Heart left ventricle (tissue), 16 donors: ENCODE measurements around the gene TMPRSS4. TPM values are rescaled to one million over a fixed set of nuclear protein-coding genes. Genes with fewer than 3 reads are reported as not detected.
A peak's percentile ranks its signal among the peaks of the same experiment; 100 is the strongest.

Source experiments
- ATAC-seq, 4 donors: fragments of 200-7000 bp; cut with Tn5 transposase; one replicate each; pipeline ENCODE4 v1.9.1; 2020 to 2022; ENCODE audit warnings: moderate library complexity in 4 of 4, mild to moderate bottlenecking in 3 of 4, moderate number of reproducible peaks in 1 of 4
- DNase-seq, 5 donors: peaks; one replicate each; pipeline ENCODE4 v3.0.0-alpha.2; 2020
- H3K27ac ChIP-seq, 12 donors: fragments of 200-600 bp; sonication (generic) in 4 of 12; one replicate each; pipeline versions ENCODE4 v1.5.0 to v1.8.0; 2016 to 2022; ENCODE audit warnings: mild to moderate bottlenecking in 2 of 12
- H3K27me3 ChIP-seq, 9 donors: fragments of 200-600 bp; sonication (generic) in 2 of 9; one replicate each; pipeline versions ENCODE4 v1.5.1 to v1.8.0; 2016 to 2022; ENCODE audit warnings: mild to moderate bottlenecking in 3 of 9
- H3K36me3 ChIP-seq, 9 donors: fragments of 200-600 bp; sonication (generic) in 2 of 9; one replicate each; pipeline versions ENCODE4 v1.5.0 to v1.8.0; 2018 to 2022; ENCODE audit warnings: mild to moderate bottlenecking in 2 of 9
- H3K4me1 ChIP-seq, 12 donors: fragments of 200-600 bp; sonication (generic) in 4 of 12; one replicate each; pipeline versions ENCODE4 v1.5.0 to v1.8.0; 2016 to 2022; ENCODE audit warnings: mild to moderate bottlenecking in 3 of 12
- H3K4me3 ChIP-seq, 12 donors: fragments of 200-600 bp; sonication (generic) in 4 of 12; one replicate each; pipeline versions ENCODE4 v1.5.0 to v1.8.0; 2017 to 2022; ENCODE audit warnings: mild to moderate bottlenecking in 9 of 12, moderate library complexity in 4 of 12
- H3K9me3 ChIP-seq, 12 donors: fragments of 200-600 bp; sonication (generic) in 4 of 12; one replicate each; pipeline versions ENCODE4 v1.5.0 to v1.8.0; 2016 to 2022; ENCODE audit warnings: mild to moderate bottlenecking in 1 of 12
- CTCF ChIP-seq, 12 donors: fragments of 200-600 bp; sonication (generic) in 4 of 12; IDR thresholded peaks; one replicate each; pipeline versions ENCODE4 v1.5.0 to v1.8.0; 2018 to 2022; ENCODE audit warnings: antibody characterized with exemption in 12 of 12, mild to moderate bottlenecking in 5 of 12
- POLR2A ChIP-seq, 2 donors: fragments of 450-650 bp; IDR thresholded peaks; one replicate each; pipeline ENCODE4 v1.6.1; 2017; ENCODE audit warnings: antibody characterized with exemption in 2 of 2, mild to moderate bottlenecking in 2 of 2, moderate library complexity in 2 of 2
- WGBS, 4 donors: extraction: QIAGEN DNeasy Blood & Tissue Kit in 2 of 4; methylation state at CpG; one replicate each; pipeline versions ENCODE4 v1.1.5 to v1.1.7; 2013 to 2018; 5-methylcytosine and 5-hydroxymethylcytosine counted together
- intact Hi-C, 10 donors: fragments of 100-400 bp; cut with DNase I; formaldehyde crosslinking; loops; one replicate each; pipeline versions ENCODE4 v1.11.1 to v1.14.2; 2022
- polyA plus RNA-seq, 2 donors: library from polyadenylated mRNA; stranded (reverse); fragments of 200-250 nt; gene quantifications; one replicate each; pipeline ENCODE4 v1.2.3, GENCODE V29; 2013
- total RNA-seq, 9 donors: library from RNA; depleted of rRNA in 2 of 9; stranded (reverse); fragments of >200 nt in 2 of 9; fragmentation: NEBNext Ultra II Directional in 3 of 9; extraction: Animal tissue kit (Norgen Biotek cat#: 25700) in 3 of 9; gene quantifications; one replicate each; pipeline versions ENCODE4 v1.1.0 to v1.2.4, GENCODE V29; 2016 to 2023
- donor health status: ischemic (EF 13 %, LVEDD 7.1; RV severe dilation, severe dysfunction).
- donor health status: healthy with polysubstance abuse.
- donor health status: DM: no; HTN: yes; CAD: no.
- donor health status: DM: no; HTN: no; CAD: no.
- donor health status: ischemic (EF 25% LVEDD 6.9; RV normal size, moderate dysfunction).
- donor health status: ischemic (EF 25% LVEDD 5.7; RV mildly dilated, moderate dysfunction).
- donor health status: healthy.
- donor health status: DM: yes; HTN: yes; CAD: no.
- donor health status: ischemic (EF 35%, LVEDD 5.7; RV mildly dilated, moderate dysfunction).
- donor health status: nonischemic (EF 11% LVEDD 7.7; RV severe dilation, severe dysfunction).
- donor health status: DM: yes; HTN: yes; CAD: no.
- donor health status: PGD.
- donor health status: ischemic (EF 29% LVEDD 5.4; RV normal size, mild dysfunction).
- donor health status: nonischemic (EF 23%, LVEDD 6.1; RV moderate dilation, normal function).

TMPRSS4 gene
- total and polyA plus RNA-seq, 11 donors, result 0.13 to 0.39 (median 0.29) TPM; not detected in 7

DNA sequence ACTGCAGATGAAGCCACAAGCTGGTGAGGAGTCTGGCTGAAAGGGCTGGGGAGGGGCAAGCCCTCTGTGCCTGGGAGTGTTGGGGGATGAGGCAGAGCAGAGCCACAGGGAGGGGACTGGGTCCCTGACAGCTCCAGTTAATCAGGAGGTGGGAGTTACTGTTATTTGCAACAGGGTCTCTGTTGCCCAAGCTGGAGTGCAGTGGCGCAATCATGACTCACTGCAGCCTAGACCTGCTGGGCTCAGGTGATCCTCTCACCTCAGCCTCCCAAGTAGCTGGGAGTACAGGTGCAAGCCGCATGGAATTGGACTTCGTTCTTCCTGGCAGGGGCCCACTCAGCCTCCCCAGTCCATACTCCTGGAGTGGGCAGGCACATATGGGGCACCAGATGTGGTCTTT, 91.9 kb downstream of the TMPRSS4 start:
- peak in 1 of 5 donors; percentile 21 for DNase-seq
- TF ChIP-seq CTCF (IDR thresholded peaks at IDR 0.05) (no peak), POLR2A (IDR thresholded peaks at IDR 0.05) (no peak)
- H3K4me1 ChIP-seq, result peaks cover 3 to 41% (median 16%) of the 10 kb centered on the region in 12 donors
- H3K4me3 ChIP-seq, result no peak overlapping the region
- intact Hi-C loops, result no loop called here
- WGBS, 4 donors, result 85 to 100% (median 90%) methylated on average over 1 to 3 of the region's 3 CpGs
- ATAC-seq, result no peak
- peak overlapping the region in 1 of 12 donors; percentile 19 for H3K27ac ChIP-seq
- no peaks in the 10 kb centered on the region for H3K9me3 ChIP-seq
- H3K27me3 ChIP-seq, result peaks cover 0 to 8% (median 0%) of the 10 kb centered on the region in 9 donors
- H3K36me3 ChIP-seq, result peaks cover 0 to 10% (median 0%) of the 10 kb centered on the region in 9 donors

- Histone ChIP-seq H3K4me3 (no peak overlapping the region), H3K27ac (peak overlapping the region in 2 of 12 donors; percentile 9 to 19), H3K4me1 (peaks cover 3 to 43% (median 16%) of the 10 kb centered on the region in 12 donors), H3K36me3 (peaks cover 0 to 10% (median 0%) of the 10 kb centered on the region in 9 donors), H3K27me3 (peaks cover 0 to 8% (median 0%) of the 10 kb centered on the region in 9 donors), H3K9me3 (no peaks in the 10 kb centered on the region)
- ATAC-seq, result no peak
- intact Hi-C loops, result loop anchor here in 2 of 10 donors (2.0 kb wide), 1 partner anchor 25 kb away; no protein-coding TSS in a partner anchor
- peak in 3 of 5 donors; percentile 12 to 54 (median 42) for DNase-seq
- WGBS, 4 donors, result 65 to 79% (median 75%) methylated on average over 7 of the region's 7 CpGs
- no peak for TF ChIP-seq POLR2A (IDR thresholded peaks at IDR 0.05)
- TF ChIP-seq CTCF (IDR thresholded peaks at IDR 0.05), result no peak
Measured at GRCh38 chr11:118169300-118170140, 92.6 kb downstream of the TMPRSS4 start.

GRCh38 chr11:118170231-118170630, 93.4 kb downstream of the TMPRSS4 start:
- DNase-seq (peak in 1 of 5 donors; percentile 24), ATAC-seq (no peak)
- intact Hi-C loops, result loop anchor here in 2 of 10 donors (2.0 kb wide), 1 partner anchor 25 kb away; no protein-coding TSS in a partner anchor
- Histone ChIP-seq H3K9me3 (no peaks in the 10 kb centered on the region), H3K4me3 (no peak overlapping the region), H3K27ac (peak overlapping the region in 1 of 12 donors; percentile 23), H3K36me3 (peaks cover 0 to 10% (median 0%) of the 10 kb centered on the region in 9 donors), H3K27me3 (peaks cover 0 to 8% (median 0%) of the 10 kb centered on the region in 9 donors), H3K4me1 (peaks cover 3 to 45% (median 18%) of the 10 kb centered on the region in 12 donors)
- no peak for TF ChIP-seq CTCF (IDR thresholded peaks at IDR 0.05)
- TF ChIP-seq POLR2A (IDR thresholded peaks at IDR 0.05), result no peak
- 72 to 81% (median 80%) methylated on average over 9 of the region's 9 CpGs for WGBS, 4 donors

DNA sequence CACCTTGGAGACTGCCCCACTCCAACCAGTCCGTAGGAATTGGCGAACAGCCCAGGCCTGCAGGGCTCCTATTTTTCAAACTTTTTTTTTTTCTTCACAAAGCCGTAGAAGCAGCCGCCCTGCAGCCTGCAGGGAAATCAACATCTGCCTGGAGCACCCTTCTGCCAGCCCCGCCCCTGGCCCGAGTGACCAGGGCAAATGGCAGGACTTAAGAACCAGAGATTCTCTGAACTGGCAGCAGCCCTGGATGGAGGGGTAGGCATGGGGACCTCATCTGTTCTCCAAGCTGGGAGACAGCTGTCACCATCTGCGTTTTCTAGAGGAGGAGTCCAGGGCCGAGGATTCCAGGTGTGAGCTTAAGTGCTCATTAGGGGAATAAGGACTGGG, 94.0 kb downstream of the TMPRSS4 start:
- TF ChIP-seq POLR2A (IDR thresholded peaks at IDR 0.05) (no peak), CTCF (IDR thresholded peaks at IDR 0.05) (no peak)
- WGBS, 4 donors, result 31 to 49% (median 46%) methylated on average over 8 of the region's 8 CpGs

More for the DNA sequence above, 94.0 kb downstream of the TMPRSS4 start:
- no peak overlapping the region for H3K4me3 ChIP-seq
- peaks cover 0 to 10% (median 0%) of the 10 kb centered on the region in 9 donors for H3K36me3 ChIP-seq
- ATAC-seq (no peak), DNase-seq (no peak)
- H3K27me3 ChIP-seq, result peaks cover 0 to 8% (median 0%) of the 10 kb centered on the region in 9 donors
- intact Hi-C loops, result loop anchor here in 7 of 10 donors (1.0 to 2.0 kb wide), 3 partner anchors 26 to 27 kb away; no protein-coding TSS in a partner anchor
- H3K9me3 ChIP-seq, result no peaks in the 10 kb centered on the region
- H3K4me1 ChIP-seq, result peaks cover 3 to 46% (median 18%) of the 10 kb centered on the region in 12 donors
- peak overlapping the region in 1 of 12 donors; percentile 23 for H3K27ac ChIP-seq
